ENCODE measurements around the gene IGF2BP2. TPM values are rescaled to one million over a fixed set of nuclear protein-coding genes. Genes with fewer than 3 reads are reported as not detected.

Gene IGF2BP2
- total and polyA plus RNA-seq, 2 of the 13 experiments (the other 11 are each of a cell fraction or from before 2014, with no cell fraction given): 6.5 to 46.0 TPM

GRCh38 chr3:185726254-185726967, 98.4 kb downstream of the IGF2BP2 start (continued):
- TF ChIP-seq ZNF709 (CRISPR knock-in tag; IDR thresholded peaks at IDR 0.05) (no peak), ZBTB26 (CRISPR knock-in tag; IDR thresholded peaks at IDR 0.05; ENCODE audit: borderline replicate concordance) (no peak), DMTF1 (CRISPR knock-in tag; IDR thresholded peaks at IDR 0.05) (no peak), ZFP36L1 (CRISPR knock-in tag; IDR thresholded peaks at IDR 0.05) (no peak), ZNF607 (CRISPR knock-in tag; IDR thresholded peaks at IDR 0.05; ENCODE audit: borderline replicate concordance) (no peak), RERE (CRISPR knock-in tag; IDR thresholded peaks at IDR 0.05; ENCODE audit: low read depth) (no peak), E2F5 (CRISPR knock-in tag; conservative IDR thresholded peaks at IDR 0.05) (no peak), MLLT10 (CRISPR knock-in tag; IDR thresholded peaks at IDR 0.05) (no peak), KDM5B (CRISPR knock-in tag; IDR thresholded peaks at IDR 0.05; ENCODE audit: borderline replicate concordance) (no peak), AKAP8 (CRISPR knock-in tag; IDR thresholded peaks at IDR 0.05) (no peak), XRCC5 (optimal IDR thresholded peaks at IDR 0.05; ENCODE audit: low read length) (no peak), THAP11 (CRISPR knock-in tag; IDR thresholded peaks at IDR 0.05) (no peak), GLI4 (CRISPR knock-in tag; IDR thresholded peaks at IDR 0.05; ENCODE audit: borderline replicate concordance) (no peak), GPBP1L1 (CRISPR knock-in tag; IDR thresholded peaks at IDR 0.05) (no peak), RFX5 (IDR thresholded peaks at IDR 0.05; ENCODE audit: low read depth, low read length) (no peak), TAF1 (CRISPR knock-in tag; IDR thresholded peaks at IDR 0.05) (no peak), ZNF274 (CRISPR knock-in tag; IDR thresholded peaks at IDR 0.05) (no peak), PLRG1 (conservative IDR thresholded peaks at IDR 0.05) (no peak)
